Small intestine (tissue), 16 donors: Measurements from ENCODE around the gene KCNG4. TPM values are rescaled to one million over a fixed set of nuclear protein-coding genes. Genes with fewer than 3 reads are reported as not detected.
A peak's percentile ranks its signal among the peaks of the same experiment; 100 is the strongest.

Source experiments
- DNase-seq, 2 donors: peaks; one replicate each; pipeline versions ENCODE4 v3.0.0 to v3.0.0-alpha.2; 2013
- FAIRE-seq: peaks from 2 replicates; lab custom pipeline; 2012; peaks lifted over from hg19 to GRCh38; lab: Jason Lieb, UNC
- H3K27ac ChIP-seq, 3 donors: one replicate each; pipeline ENCODE4 v1.5.1; 2013; ENCODE audit warnings: low read length in 2 of 3, mild to moderate bottlenecking in 2 of 3, control low read depth in 1 of 3, inconsistent platforms in 1 of 3, low read depth in 1 of 3, moderate library complexity in 1 of 3
- H3K27me3 ChIP-seq, 3 donors: one replicate each; pipeline ENCODE4 v1.6.1; 2013; ENCODE audit warnings: low read length in 3 of 3, inconsistent platforms in 1 of 3; ENCODE audit not compliant: control insufficient read depth in 3 of 3, insufficient read depth in 3 of 3
- H3K36me3 ChIP-seq, 3 donors: one replicate each; pipeline ENCODE4 v1.6.1; 2013; ENCODE audit warnings: low read length in 3 of 3, inconsistent platforms in 1 of 3, low read depth in 1 of 3, mild to moderate bottlenecking in 1 of 3, moderate library complexity in 1 of 3; ENCODE audit not compliant: control insufficient read depth in 3 of 3, insufficient read depth in 2 of 3
- H3K4me1 ChIP-seq, 3 donors: one replicate each; pipeline ENCODE4 v1.6.1; 2013; ENCODE audit warnings: low read length in 2 of 3, inconsistent platforms in 1 of 3, low read depth in 1 of 3, mild to moderate bottlenecking in 1 of 3, moderate library complexity in 1 of 3; ENCODE audit not compliant: control insufficient read depth in 3 of 3, insufficient read depth in 2 of 3
- H3K4me3 ChIP-seq, 3 donors: one replicate each; pipeline ENCODE4 v1.5.1; 2013; ENCODE audit warnings: low read length in 3 of 3, control low read depth in 1 of 3, inconsistent platforms in 1 of 3, low read depth in 1 of 3, mild to moderate bottlenecking in 1 of 3, moderate library complexity in 1 of 3
- H3K9me3 ChIP-seq, 2 donors: one replicate each; pipeline ENCODE4 v1.6.1; 2013; ENCODE audit warnings: low read depth in 1 of 2, low read length in 1 of 2; ENCODE audit not compliant: control insufficient read depth in 2 of 2, insufficient read depth in 1 of 2
- WGBS, 3 donors: extraction: QIAGEN DNeasy Blood & Tissue Kit; methylation state at CpG; one replicate each; pipeline ENCODE4 v1.1.7; 2013; 5-methylcytosine and 5-hydroxymethylcytosine counted together
- long read RNA-seq, 10 donors: transcript quantifications; one replicate each; lab custom pipeline, GENCODE V29; 2026
- polyA plus RNA-seq, 4 donors: library from polyadenylated mRNA; stranded (reverse) in 3 of 4; unstranded in 1 of 4; fragments of 200-250 nt in 3 of 4; fragments of 120-200 nt in 1 of 4; gene quantifications; one replicate each; pipeline versions ENCODE4 v1.2.1 to v1.2.3, GENCODE V29; 2013
- donor health status: healthy with polysubstance abuse.
- donor health status: control.
- donor health status: control.
- donor health status: Bipolar disorder and iron deficiency.
- donor health status: healthy.

KCNG4 gene, protein sequence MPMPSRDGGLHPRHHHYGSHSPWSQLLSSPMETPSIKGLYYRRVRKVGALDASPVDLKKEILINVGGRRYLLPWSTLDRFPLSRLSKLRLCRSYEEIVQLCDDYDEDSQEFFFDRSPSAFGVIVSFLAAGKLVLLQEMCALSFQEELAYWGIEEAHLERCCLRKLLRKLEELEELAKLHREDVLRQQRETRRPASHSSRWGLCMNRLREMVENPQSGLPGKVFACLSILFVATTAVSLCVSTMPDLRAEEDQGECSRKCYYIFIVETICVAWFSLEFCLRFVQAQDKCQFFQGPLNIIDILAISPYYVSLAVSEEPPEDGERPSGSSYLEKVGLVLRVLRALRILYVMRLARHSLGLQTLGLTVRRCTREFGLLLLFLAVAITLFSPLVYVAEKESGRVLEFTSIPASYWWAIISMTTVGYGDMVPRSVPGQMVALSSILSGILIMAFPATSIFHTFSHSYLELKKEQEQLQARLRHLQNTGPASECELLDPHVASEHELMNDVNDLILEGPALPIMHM
- not detected for polyA plus RNA-seq
- long read RNA-seq, donor 1: 0 reads
- long read RNA-seq, donor 2: 0 reads
- long read RNA-seq, donor 3: 0 reads
- long read RNA-seq, donor 4: 0 reads
- long read RNA-seq, donor 5: 0 reads
- long read RNA-seq, donor 6: 0 reads
- long read RNA-seq, donor 7: 0 reads
- long read RNA-seq, donor 8: 0 reads
- long read RNA-seq, donor 9: 0 reads
- long read RNA-seq, donor 10: 0 reads

DNA sequence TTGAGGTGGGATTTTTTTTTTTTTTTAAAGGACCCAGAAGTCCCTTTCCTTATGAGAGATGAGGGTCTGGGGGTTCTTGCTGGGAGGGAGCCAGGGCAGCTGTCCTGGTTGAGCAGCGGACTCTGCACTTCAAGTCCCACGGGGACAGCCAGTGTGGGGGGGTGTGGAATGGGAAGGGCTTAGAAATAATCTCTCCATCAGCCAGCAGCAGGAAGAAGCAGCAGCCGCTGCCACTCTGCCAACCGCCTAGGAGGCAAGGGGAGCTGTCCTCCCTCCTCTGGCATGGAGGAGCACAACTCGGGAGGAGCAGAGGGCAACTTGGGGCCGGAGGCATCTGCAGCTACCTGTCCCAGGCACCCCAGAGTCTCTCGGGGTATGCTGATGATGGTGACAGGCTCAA lies at the start of gene KCNG4:
KCNG4 (minus strand) TSS at position 104 of the 400 bp plus-strand sequence. CDS start 2,527 bp downstream, outside the sequence.
- 10 to 23% (median 14%) methylated on average over 6 to 7 of the region's 7 CpGs for WGBS, 3 donors
- Histone ChIP-seq H3K27ac (no peak within 1 kb of the TSS), H3K4me3 (no peak within 1 kb of the TSS), H3K36me3 (no peaks in the 10 kb centered on the region), H3K9me3 (no peaks in the 10 kb centered on the region), H3K27me3 (peaks cover 0 to 3% (median 2%) of the 10 kb centered on the region in 3 donors), H3K4me1 (no peaks in the 10 kb centered on the region)
- FAIRE-seq: no peak
- peak in 1 of 2 donors; percentile 20 for DNase-seq

DNA sequence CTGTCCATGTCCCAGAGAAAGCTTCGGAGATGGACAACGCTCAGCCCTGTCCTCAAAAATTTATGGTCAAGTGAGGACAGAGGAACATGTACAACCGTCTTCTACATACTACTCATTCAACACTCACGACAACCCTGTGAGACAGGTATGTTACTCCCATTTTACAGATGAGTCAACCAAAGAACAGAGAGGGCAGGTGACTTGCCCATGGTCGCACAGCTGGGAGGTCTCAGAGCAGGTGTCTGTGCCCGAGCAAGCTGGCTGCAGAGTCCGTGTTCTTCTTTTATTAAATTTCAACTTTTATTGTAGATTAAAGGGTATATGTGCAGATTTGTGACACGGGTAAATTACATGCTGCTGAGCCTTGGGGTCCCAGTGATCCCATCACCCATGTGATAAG lies 49.1 kb upstream of the KCNG4 start:
- FAIRE-seq (no peak), DNase-seq (no peak)
- Histone ChIP-seq H3K4me1 (peaks cover 0 to 11% (median 0%) of the 10 kb centered on the region in 3 donors), H3K4me3 (no peak overlapping the region), H3K27me3 (peaks cover 0 to 6% (median 0%) of the 10 kb centered on the region in 3 donors), H3K36me3 (no peaks in the 10 kb centered on the region), H3K27ac (no peak overlapping the region), H3K9me3 (peaks cover 0 to 4% of the 10 kb centered on the region in 2 donors)
- WGBS, 3 donors: 68 to 77% (median 68%) methylated on average over 8 of the region's 8 CpGs

DNA sequence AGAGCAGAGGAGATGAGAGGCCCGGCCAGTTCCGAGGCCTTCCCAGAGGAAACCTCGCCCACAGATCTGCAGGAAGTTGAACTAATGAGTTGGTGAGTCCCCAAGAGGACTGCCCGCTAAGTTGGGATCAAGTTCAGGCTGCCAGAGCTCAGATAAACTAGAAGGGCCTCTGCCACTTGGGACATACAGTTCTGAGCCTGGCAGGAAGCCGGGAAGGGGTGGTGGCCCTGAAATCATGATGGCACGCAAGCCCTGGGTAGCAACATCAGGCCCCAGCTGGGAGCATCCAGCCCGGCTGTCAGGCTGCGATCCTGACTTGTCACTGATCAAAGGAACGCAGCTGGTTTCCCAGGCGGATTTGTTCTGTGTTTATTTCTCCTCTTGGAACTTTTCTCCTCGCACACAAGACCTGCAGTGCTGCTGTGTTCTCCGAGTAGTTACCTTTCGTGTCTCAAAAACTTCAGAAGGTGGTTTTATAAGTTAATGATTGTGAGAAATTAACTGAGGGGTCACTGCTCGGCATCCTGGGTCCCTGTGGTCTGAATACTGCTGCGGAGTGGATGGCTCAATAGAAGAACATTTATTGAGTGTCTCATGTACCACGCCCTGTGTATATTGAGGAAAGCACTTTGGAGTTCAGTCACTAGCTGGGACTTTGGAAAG lies 46.9 kb upstream of the KCNG4 start:
- peaks cover 0 to 14% (median 0%) of the 10 kb centered on the region in 3 donors for H3K4me1 ChIP-seq
- WGBS, 3 donors: 52 to 67% (median 63%) methylated on average over 16 of the region's 16 CpGs
- H3K27ac ChIP-seq: peak overlapping the region in 2 of 3 donors; percentile 29 to 42
- no peak overlapping the region for H3K4me3 ChIP-seq
- FAIRE-seq (no peak), DNase-seq (no peak)
- peaks cover 0 to 6% (median 0%) of the 10 kb centered on the region in 3 donors for H3K27me3 ChIP-seq
- H3K9me3 ChIP-seq: peaks cover 0 to 4% of the 10 kb centered on the region in 2 donors
- no peaks in the 10 kb centered on the region for H3K36me3 ChIP-seq

DNA sequence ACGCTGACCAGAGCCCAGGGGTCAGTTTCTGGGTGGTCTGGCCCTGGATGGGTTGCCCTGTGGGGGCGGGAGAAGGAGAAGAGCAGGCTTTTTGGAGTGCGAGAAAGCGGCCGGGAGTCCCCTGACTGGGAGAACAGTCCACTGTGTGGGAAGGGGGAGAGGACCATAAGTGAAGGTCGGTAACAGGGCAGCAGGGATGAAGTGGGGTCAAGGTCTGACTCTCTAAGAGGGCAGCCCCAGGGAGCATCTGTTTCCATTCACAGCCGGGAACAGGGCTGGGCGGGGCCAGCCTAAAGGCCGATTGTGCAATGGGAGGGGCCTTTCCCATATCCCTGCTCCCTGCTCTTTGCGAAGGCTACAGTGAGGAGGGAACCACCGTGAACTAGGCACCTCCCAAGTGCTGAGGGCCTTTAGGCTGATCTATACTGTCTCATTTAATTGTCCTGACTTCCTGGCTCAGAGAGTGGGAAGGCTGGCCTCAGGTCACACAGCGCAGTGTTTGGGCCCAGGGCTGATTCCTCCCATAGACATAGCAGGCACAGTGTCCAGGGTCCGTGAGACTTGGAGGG lies 44.4 kb upstream of the KCNG4 start:
- DNase-seq (peak; percentile 53 to 76), FAIRE-seq (no peak)
- H3K36me3 ChIP-seq: no peaks in the 10 kb centered on the region
- peaks cover 0 to 14% (median 0%) of the 10 kb centered on the region in 3 donors for H3K4me1 ChIP-seq
- no peak overlapping the region for H3K4me3 ChIP-seq
- peaks cover 0 to 6% (median 0%) of the 10 kb centered on the region in 3 donors for H3K27me3 ChIP-seq
- WGBS, 3 donors: 31 to 39% (median 34%) methylated on average over 13 of the region's 13 CpGs
- peak overlapping the region in 2 of 3 donors; percentile 38 to 59 for H3K27ac ChIP-seq
- H3K9me3 ChIP-seq: peaks cover 0 to 4% of the 10 kb centered on the region in 2 donors

DNA sequence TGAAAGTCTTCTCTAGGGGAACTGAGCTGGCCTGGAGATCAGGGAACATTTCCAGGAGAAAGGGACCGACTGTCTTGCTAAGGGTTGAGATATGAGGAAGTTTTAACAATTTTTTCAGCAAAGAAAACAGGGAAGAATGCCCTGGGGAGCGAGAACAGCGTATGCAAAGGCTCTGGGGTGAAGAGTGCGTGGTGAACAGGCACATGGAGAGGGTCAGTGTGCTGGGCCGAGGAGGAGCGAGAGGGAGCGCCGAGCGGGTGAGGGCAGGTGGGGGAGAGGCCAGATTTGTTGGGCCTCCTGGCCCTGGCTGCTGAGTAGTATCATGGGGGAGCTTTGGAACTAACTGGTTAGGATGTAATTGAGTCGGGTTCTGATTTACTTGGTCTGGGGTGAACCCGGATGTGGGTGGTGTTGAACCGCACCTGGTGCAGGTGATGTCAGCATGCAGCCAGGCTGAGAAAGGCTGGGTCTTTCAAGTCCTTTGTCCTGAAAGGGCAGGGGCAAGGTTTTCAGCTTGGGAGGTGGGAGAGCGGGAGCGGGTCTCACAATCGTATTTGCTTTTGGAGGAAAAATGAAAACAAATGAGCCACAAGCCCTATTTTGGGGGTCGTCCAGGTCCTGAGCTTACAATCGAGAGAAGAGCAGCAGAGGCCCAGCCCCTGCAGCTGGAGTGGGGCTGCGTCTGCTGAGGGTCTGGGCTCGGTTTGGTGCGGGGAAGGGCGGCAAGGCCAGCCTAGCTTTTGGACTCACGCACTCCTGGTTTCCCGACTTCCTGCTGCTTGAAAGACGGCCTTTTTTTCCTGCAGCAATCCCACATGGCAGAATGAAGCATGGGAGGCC lies 43.7 kb upstream of the KCNG4 start:
- H3K27ac ChIP-seq: peak overlapping the region in 2 of 3 donors; percentile 38 to 59

DNA sequence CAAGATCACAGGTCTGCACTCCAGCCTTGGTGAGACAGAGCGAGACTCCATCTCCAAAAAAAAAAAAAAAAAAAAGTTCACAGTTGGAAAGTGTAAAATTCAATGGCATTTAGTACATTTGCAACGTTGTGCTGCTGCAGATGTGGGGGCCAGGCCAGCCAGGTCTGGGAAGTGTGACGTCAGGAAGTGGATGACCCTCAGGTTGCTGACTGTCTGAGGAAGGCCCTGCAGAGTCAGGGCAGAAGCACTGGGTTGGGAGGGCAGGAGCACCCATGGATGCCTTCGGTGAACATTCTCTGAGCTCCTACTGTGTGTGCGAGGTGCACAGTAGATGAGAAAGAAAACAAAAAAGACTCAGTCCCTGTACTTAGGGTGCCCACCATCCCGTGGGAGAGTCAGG lies 42.7 kb upstream of the KCNG4 start:
- peaks cover 0 to 14% (median 0%) of the 10 kb centered on the region in 3 donors for H3K4me1 ChIP-seq
- no peak overlapping the region for H3K4me3 ChIP-seq
- H3K27ac ChIP-seq: no peak overlapping the region
- WGBS, 3 donors: 73 to 85% (median 81%) methylated on average over 6 of the region's 6 CpGs
- no peaks in the 10 kb centered on the region for H3K36me3 ChIP-seq
- peaks cover 0 to 3% (median 0%) of the 10 kb centered on the region in 3 donors for H3K27me3 ChIP-seq
- no peak for DNase-seq
- H3K9me3 ChIP-seq: no peaks in the 10 kb centered on the region
- no peak for FAIRE-seq

More for the DNA sequence above, 43.7 kb upstream of the KCNG4 start:
- FAIRE-seq: no peak
- peaks cover 0 to 4% of the 10 kb centered on the region in 2 donors for H3K9me3 ChIP-seq
- H3K27me3 ChIP-seq: peaks cover 0 to 6% (median 0%) of the 10 kb centered on the region in 3 donors
- DNase-seq: peak in 1 of 2 donors; percentile 54
- no peaks in the 10 kb centered on the region for H3K36me3 ChIP-seq
- 47 to 62% (median 56%) methylated on average over 24 of the region's 24 CpGs for WGBS, 3 donors
- peaks cover 0 to 14% (median 0%) of the 10 kb centered on the region in 3 donors for H3K4me1 ChIP-seq
- no peak overlapping the region for H3K4me3 ChIP-seq

DNA sequence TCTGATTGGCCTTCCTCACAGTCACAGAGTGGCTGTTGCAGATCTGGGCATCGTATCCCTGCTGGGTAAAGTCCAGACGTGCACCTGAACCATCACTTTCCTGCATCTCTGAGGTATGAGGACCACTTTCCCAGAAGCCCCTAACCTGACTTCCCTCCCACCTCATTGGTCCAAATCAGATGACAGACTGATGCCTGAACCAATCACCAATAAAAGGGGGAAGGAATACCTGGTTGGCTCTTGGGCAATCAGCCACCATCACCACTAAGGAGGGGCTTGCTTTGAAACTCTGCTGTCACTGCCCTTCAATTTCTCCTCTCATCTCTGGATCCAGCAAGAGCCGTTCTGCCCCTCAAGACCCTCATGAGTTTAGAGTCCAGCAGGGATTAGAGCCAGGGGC lies 41.3 kb upstream of the KCNG4 start:
- H3K27me3 ChIP-seq: peaks cover 0 to 3% (median 0%) of the 10 kb centered on the region in 3 donors
- no peaks in the 10 kb centered on the region for H3K36me3 ChIP-seq
- DNase-seq (no peak), FAIRE-seq (no peak)
- H3K4me3 ChIP-seq: no peak overlapping the region
- 69 to 83% (median 74%) methylated on average over 3 of the region's 3 CpGs for WGBS, 3 donors
- H3K4me1 ChIP-seq: peaks cover 0 to 14% (median 0%) of the 10 kb centered on the region in 3 donors
- H3K27ac ChIP-seq: no peak overlapping the region
- no peaks in the 10 kb centered on the region for H3K9me3 ChIP-seq
